B cell (primary cell): ENCODE results near the gene DGAT2. TPM values are rescaled to one million over a fixed set of nuclear protein-coding genes. Genes with fewer than 3 reads are reported as not detected.

ENCODE experiments used
- ATAC-seq: fragments of 200-7000 bp; cut with Tn5 transposase; one replicate; pipeline ENCODE4 v1.10.0; 2021; ENCODE audit warnings: low read depth, mild to moderate bottlenecking, moderate number of reproducible peaks, moderate library complexity
- CTCF ChIA-PET: fragments of 350-600 bp; sonication (Branson Sonifier 250); formaldehyde crosslinking; loops from one replicate; lab custom pipeline; 2021; ENCODE audit warnings: antibody characterized with exemption, inconsistent platforms; lab: Charles Lee
- POLR2A ChIA-PET: fragments of 350-600 bp; sonication (Branson Sonifier 250); formaldehyde crosslinking; loops from one replicate; lab custom pipeline; 2021; ENCODE audit warnings: antibody characterized with exemption; lab: Charles Lee
- DNase-seq: peaks from one replicate; pipeline ENCODE4 v3.0.0; 2013
- H2AFZ ChIP-seq: 2 replicates; pipeline ENCODE4 v1.6.1; 2012; ENCODE audit warnings: mild to moderate bottlenecking, low read depth, low read length; ENCODE audit not compliant: insufficient read depth, poor library complexity, severe bottlenecking
- H3K27ac ChIP-seq, 2 donors: 1 replicate in 1 of 2; 2 replicates in 1 of 2; pipeline ENCODE4 v1.5.1; 2012 to 2013; ENCODE audit warnings: low read length in 2 of 2, mild to moderate bottlenecking in 2 of 2, moderate library complexity in 1 of 2
- H3K27me3 ChIP-seq, 4 experiments: fragments of 200-600 bp in 1 of 4; sonication (generic) in 1 of 4; replicated peaks in 1 of 4; 1 replicate in 2 of 4; 2 replicates in 2 of 4; pipeline versions ENCODE4 v1.6.1 to v1.7.0; 2013 to 2016; ENCODE audit warnings: low read length in 3 of 4, mild to moderate bottlenecking in 2 of 4, mixed read lengths in 1 of 4, moderate library complexity in 1 of 4; ENCODE audit not compliant: insufficient read depth in 4 of 4, control insufficient read depth in 3 of 4; ENCODE audit errors: control extremely low read depth in 1 of 4
- H3K36me3 ChIP-seq, 2 experiments: replicated peaks in 1 of 2; 1 replicate in 1 of 2; 2 replicates in 1 of 2; pipeline versions ENCODE4 v1.6.1 to v1.7.1; 2013; ENCODE audit warnings: low read length in 1 of 2; ENCODE audit not compliant: insufficient read depth in 2 of 2, control insufficient read depth in 1 of 2; ENCODE audit errors: control extremely low read depth in 1 of 2, extremely low read depth in 1 of 2
- H3K4me1 ChIP-seq, 2 donors: fragments of 200-600 bp in 1 of 2; sonication (generic) in 1 of 2; 1 replicate in 1 of 2; 2 replicates in 1 of 2; pipeline versions ENCODE4 v1.5.1 to v1.6.1; 2013 to 2017; ENCODE audit warnings: low read length in 2 of 2; ENCODE audit not compliant: control insufficient read depth in 2 of 2, insufficient read depth in 2 of 2
- H3K4me2 ChIP-seq: replicated peaks from 2 replicates; pipeline ENCODE3; 2012; ENCODE audit warnings: mild to moderate bottlenecking, low read depth, low read length; ENCODE audit not compliant: poor library complexity, severe bottlenecking
- H3K4me3 ChIP-seq, 5 experiments: fragments of 200-600 bp in 1 of 5; sonication (generic) in 1 of 5; 1 replicate in 3 of 5; 2 replicates in 2 of 5; pipeline versions ENCODE4 v1.5.1 to v1.7.0; 2011 to 2016; ENCODE audit warnings: low read length in 4 of 5, mild to moderate bottlenecking in 4 of 5, low read depth in 2 of 5, control low read depth in 1 of 5, moderate library complexity in 1 of 5; ENCODE audit not compliant: insufficient read depth in 1 of 5; ENCODE audit errors: control extremely low read depth in 1 of 5, extremely low read depth in 1 of 5
- H3K79me2 ChIP-seq: fragments of 200-600 bp; sonication (generic); one replicate; pipeline ENCODE4 v1.6.0; 2016; ENCODE audit warnings: low read length; ENCODE audit not compliant: control insufficient read depth, insufficient read depth
- H3K9ac ChIP-seq: fragments of 200-600 bp; sonication (generic); 2 replicates; pipeline ENCODE4 v1.6.1; 2017; ENCODE audit warnings: mild to moderate bottlenecking, low read length, moderate library complexity
- H3K9me3 ChIP-seq, 3 donors: one replicate each; pipeline versions ENCODE4 v1.6.1 to v1.7.1; 2013; ENCODE audit warnings: low read length in 2 of 3; ENCODE audit not compliant: control insufficient read depth in 2 of 3, insufficient read depth in 1 of 3; ENCODE audit errors: control extremely low read depth in 1 of 3
- H4K20me1 ChIP-seq: 2 replicates; pipeline ENCODE4 v1.6.0; 2012; ENCODE audit warnings: mild to moderate bottlenecking, low read length; ENCODE audit not compliant: insufficient read depth, control insufficient read depth, poor library complexity, severe bottlenecking
- H3K27ac Mint-ChIP-seq: one replicate; pipeline ENCODE4 v1.8.0; 2021; ENCODE audit warnings: mixed read lengths
- H3K27me3 Mint-ChIP-seq: one replicate; pipeline ENCODE4 v1.8.0; 2021; ENCODE audit warnings: mixed read lengths
- H3K4me1 Mint-ChIP-seq: one replicate; pipeline ENCODE4 v1.8.0; 2021; ENCODE audit warnings: mixed read lengths
- H3K4me3 Mint-ChIP-seq: one replicate; pipeline ENCODE4 v1.8.0; 2021; ENCODE audit warnings: mixed read lengths
- H3K9me3 Mint-ChIP-seq: one replicate; pipeline ENCODE4 v1.8.0; 2022; ENCODE audit warnings: mixed read lengths; ENCODE audit not compliant: insufficient read depth
- EZH2 ChIP-seq: IDR thresholded peaks from 2 replicates; pipeline ENCODE4 v1.6.1; 2012; ENCODE audit warnings: borderline replicate concordance, low read depth, mild to moderate bottlenecking, moderate library complexity, low read length; ENCODE audit not compliant: insufficient read depth, poor library complexity, severe bottlenecking
- WGBS: methylation state at CpG from one replicate; pipeline ENCODE4 v1.1.5; 2013; ENCODE audit warnings: missing lambda C conversion rate; ENCODE audit not compliant: insufficient coverage; 5-methylcytosine and 5-hydroxymethylcytosine counted together
- intact Hi-C: fragments of 100-400 bp; cut with micrococcal nuclease; formaldehyde crosslinking; loops from one replicate; pipeline ENCODE4 v1.10.0; 2022
- polyA plus RNA-seq: library from polyadenylated mRNA; depleted of rRNA; stranded (reverse); fragments of >200 nt; gene quantifications from 2 replicates; pipeline ENCODE4 v1.2.3, GENCODE V29; 2012
- total RNA-seq, 2 donors: library from RNA; stranded (reverse); fragments of 120-200 nt in 1 of 2; gene quantifications; 1 replicate in 1 of 2; 2 replicates in 1 of 2; pipeline versions ENCODE4 v1.2.3 to v1.2.4, GENCODE V29; 2013 to 2022
- TF ChIP-seq, protein P1 (sequence below): fragments of 200-600 bp; IDR thresholded peaks from one replicate; pipeline ENCODE4 v1.8.0; 2022; ENCODE audit warnings: antibody characterized with exemption, mild to moderate bottlenecking

DGAT2 gene
- total and polyA plus RNA-seq, 2 donors (not counting 1 experiment from before 2014, with no cell fraction given): 5.8 to 6.5 TPM

GRCh38 chr11:75725547-75726320, 42.8 kb upstream of the DGAT2 start:
- H3K4me2 ChIP-seq: no peak overlapping the region
- no peak overlapping the region for H3K9ac ChIP-seq
- 95% methylated on average over 13 of the region's 13 CpGs for WGBS
- no peak overlapping the region for H3K4me3 Mint-ChIP-seq
- POLR2A ChIA-PET: no interaction called here
- no peak for DNase-seq
- no peaks in the 10 kb centered on the region for H3K79me2 ChIP-seq
- no peaks in the 10 kb centered on the region for H3K27me3 ChIP-seq
- H3K27me3 Mint-ChIP-seq: peaks cover 4% of the 10 kb centered on the region
- H3K9me3 Mint-ChIP-seq: no peaks in the 10 kb centered on the region
- intact Hi-C loops: loop anchor here (10.0 kb wide), 1 partner anchor 429 kb away; no protein-coding TSS in a partner anchor
- CTCF ChIA-PET: interaction anchor here (0.8 to 1.7 kb wide), 2 partner anchors 32 to 482 kb away, joined by 3 to 4 read pairs; no protein-coding TSS in a partner anchor
- H3K4me3 ChIP-seq: no peak overlapping the region
- H2AFZ ChIP-seq: no peak overlapping the region
- H3K36me3 ChIP-seq: no peaks in the 10 kb centered on the region
- no peak overlapping the region for H3K27ac ChIP-seq
- H3K4me1 Mint-ChIP-seq: no peaks in the 10 kb centered on the region
- H3K4me1 ChIP-seq: no peaks in the 10 kb centered on the region
- H4K20me1 ChIP-seq: no peaks in the 10 kb centered on the region
- no peaks in the 10 kb centered on the region for H3K9me3 ChIP-seq
- no peak overlapping the region for H3K27ac Mint-ChIP-seq
- TF ChIP-seq EZH2: no peak
- TF ChIP-seq, protein P1, sequence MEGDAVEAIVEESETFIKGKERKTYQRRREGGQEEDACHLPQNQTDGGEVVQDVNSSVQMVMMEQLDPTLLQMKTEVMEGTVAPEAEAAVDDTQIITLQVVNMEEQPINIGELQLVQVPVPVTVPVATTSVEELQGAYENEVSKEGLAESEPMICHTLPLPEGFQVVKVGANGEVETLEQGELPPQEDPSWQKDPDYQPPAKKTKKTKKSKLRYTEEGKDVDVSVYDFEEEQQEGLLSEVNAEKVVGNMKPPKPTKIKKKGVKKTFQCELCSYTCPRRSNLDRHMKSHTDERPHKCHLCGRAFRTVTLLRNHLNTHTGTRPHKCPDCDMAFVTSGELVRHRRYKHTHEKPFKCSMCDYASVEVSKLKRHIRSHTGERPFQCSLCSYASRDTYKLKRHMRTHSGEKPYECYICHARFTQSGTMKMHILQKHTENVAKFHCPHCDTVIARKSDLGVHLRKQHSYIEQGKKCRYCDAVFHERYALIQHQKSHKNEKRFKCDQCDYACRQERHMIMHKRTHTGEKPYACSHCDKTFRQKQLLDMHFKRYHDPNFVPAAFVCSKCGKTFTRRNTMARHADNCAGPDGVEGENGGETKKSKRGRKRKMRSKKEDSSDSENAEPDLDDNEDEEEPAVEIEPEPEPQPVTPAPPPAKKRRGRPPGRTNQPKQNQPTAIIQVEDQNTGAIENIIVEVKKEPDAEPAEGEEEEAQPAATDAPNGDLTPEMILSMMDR: no peak
- ATAC-seq: no peak

DNA sequence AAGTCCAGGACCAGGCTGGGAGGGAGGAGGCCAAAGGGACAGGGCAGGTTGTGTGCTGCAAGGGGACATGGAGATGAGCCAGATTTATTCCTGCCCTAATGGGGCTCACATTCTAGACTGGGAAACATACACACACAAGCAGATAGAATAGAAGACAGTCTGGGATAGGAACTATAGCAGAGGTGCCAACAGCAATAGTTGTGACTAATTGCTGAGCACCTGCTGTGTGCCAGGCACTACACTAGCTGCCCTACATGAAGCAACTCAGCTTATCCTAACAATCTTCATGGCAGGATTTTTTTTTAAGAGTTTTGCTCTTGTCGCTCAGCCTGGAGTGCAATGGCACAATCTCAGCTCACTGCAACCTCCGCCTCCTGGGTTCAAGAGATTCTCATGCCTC, 39.6 kb upstream of the DGAT2 start:
- Histone ChIP-seq H2AFZ (no peak overlapping the region), H3K4me3 (no peak overlapping the region), H4K20me1 (no peaks in the 10 kb centered on the region), H3K4me2 (no peak overlapping the region), H3K4me1 (no peaks in the 10 kb centered on the region), H3K79me2 (no peaks in the 10 kb centered on the region), H3K27ac (no peak overlapping the region), H3K27me3 (peaks cover 0 to 4% (median 0%) of the 10 kb centered on the region in 4 experiments), H3K9me3 (peaks cover 0 to 5% (median 0%) of the 10 kb centered on the region in 3 donors), H3K9ac (no peak overlapping the region), H3K36me3 (no peaks in the 10 kb centered on the region)
- DNase-seq: no peak
- H3K4me1 Mint-ChIP-seq: no peaks in the 10 kb centered on the region
- H3K27ac Mint-ChIP-seq: peak overlapping the region; percentile 32
- intact Hi-C loops: loop anchor here (10.0 kb wide), 1 partner anchor 426 kb away; no protein-coding TSS in a partner anchor
- TF ChIP-seq, protein P1: no peak
- no peak for TF ChIP-seq EZH2
- H3K4me3 Mint-ChIP-seq: no peak overlapping the region
- peaks cover 17% of the 10 kb centered on the region for H3K27me3 Mint-ChIP-seq
- no peak for ATAC-seq
- POLR2A ChIA-PET: no interaction called here
- no peaks in the 10 kb centered on the region for H3K9me3 Mint-ChIP-seq
- 100% methylated on average over 2 of the region's 2 CpGs for WGBS
- CTCF ChIA-PET: interaction anchor here (0.8 kb wide), 1 partner anchor 13 kb away, joined by 3 read pairs; no protein-coding TSS in a partner anchor
